WTC11 (cell line): ENCODE results near the gene NR4A3. TPM values are rescaled to one million over a fixed set of nuclear protein-coding genes. Genes with fewer than 3 reads are reported as not detected.

ENCODE experiments used
- ATAC-seq: fragments of 200-7000 bp; cut with Tn5 transposase; 2 replicates; pipeline ENCODE4 v1.10.0; 2021; ENCODE audit warnings: mild to moderate bottlenecking, moderate library complexity
- CTCF ChIA-PET: fragments of 300-600 bp; sonication (Branson Sonifier 250); formaldehyde crosslinking; loops from one replicate; lab custom pipeline; 2021; ENCODE audit warnings: antibody characterized with exemption; lab: Charles Lee
- POLR2A ChIA-PET: fragments of 350-600 bp; sonication (Branson Sonifier 250); formaldehyde crosslinking; loops from one replicate; lab custom pipeline; 2021; ENCODE audit warnings: antibody characterized with exemption; lab: Charles Lee
- DNase-seq: peaks from one replicate; pipeline ENCODE4 v3.0.0; 2021; ENCODE audit warnings: low spot score
- H3K27ac Mint-ChIP-seq: 2 replicates; pipeline ENCODE4 v1.8.0; 2021; ENCODE audit warnings: mixed read lengths
- H3K27me3 Mint-ChIP-seq: 2 replicates; pipeline ENCODE4 v1.8.0; 2021; ENCODE audit warnings: low read depth, mild to moderate bottlenecking, moderate library complexity, mixed read lengths
- H3K36me3 Mint-ChIP-seq: 2 replicates; pipeline ENCODE4 v1.8.0; 2021; ENCODE audit warnings: mixed read lengths
- H3K4me1 Mint-ChIP-seq: 2 replicates; pipeline ENCODE4 v1.8.0; 2022; ENCODE audit warnings: mixed read lengths
- H3K4me3 Mint-ChIP-seq: 2 replicates; pipeline ENCODE4 v1.8.0; 2021; ENCODE audit warnings: mild to moderate bottlenecking, moderate library complexity, mixed read lengths
- H3K9me3 Mint-ChIP-seq: 2 replicates; pipeline ENCODE4 v1.8.0; 2021; ENCODE audit warnings: mixed read lengths
- ARID4B ChIP-seq: sonication (generic); formaldehyde crosslinking; IDR thresholded peaks from 2 replicates; pipeline ENCODE4 v1.8.0; 2023; ENCODE audit warnings: missing genetic modification reagents, mild to moderate bottlenecking, borderline replicate concordance
- ATF1 ChIP-seq: sonication (generic); formaldehyde crosslinking; IDR thresholded peaks from 2 replicates; pipeline ENCODE4 v1.8.1; 2023; ENCODE audit warnings: mild to moderate bottlenecking, moderate library complexity, missing genetic modification reagents
- ATF2 ChIP-seq: sonication (generic); formaldehyde crosslinking; IDR thresholded peaks from 2 replicates; pipeline ENCODE4 v1.8.1; 2022; ENCODE audit warnings: low read depth, missing genetic modification reagents, borderline replicate concordance
- ESRRA ChIP-seq: sonication (generic); formaldehyde crosslinking; IDR thresholded peaks from 2 replicates; pipeline ENCODE4 v1.8.1; 2022; ENCODE audit warnings: mild to moderate bottlenecking, missing genetic modification reagents, borderline replicate concordance
- GABPB1 ChIP-seq: sonication (generic); formaldehyde crosslinking; IDR thresholded peaks from 2 replicates; pipeline ENCODE4 v1.8.1; 2023; ENCODE audit warnings: mild to moderate bottlenecking, missing genetic modification reagents
- GRHL2 ChIP-seq: fragments of 250-450 bp; sonication (Bioruptor Pico); IDR thresholded peaks from 2 replicates; pipeline ENCODE4 v1.8.0; 2022; ENCODE audit warnings: mild to moderate bottlenecking, moderate library complexity; ENCODE audit not compliant: insufficient replicate concordance, severe bottlenecking
- HMGA2 ChIP-seq: fragments of 250-450 bp; sonication (Bioruptor Pico); IDR thresholded peaks from 2 replicates; pipeline ENCODE4 v1.4.0; 2021; ENCODE audit warnings: mild to moderate bottlenecking, moderate library complexity
- HMGXB4 ChIP-seq: sonication (generic); formaldehyde crosslinking; IDR thresholded peaks from 2 replicates; pipeline ENCODE4 v1.8.1; 2023; ENCODE audit warnings: mild to moderate bottlenecking, moderate library complexity, missing genetic modification reagents
- KAT7 ChIP-seq: sonication (generic); formaldehyde crosslinking; IDR thresholded peaks from 2 replicates; pipeline ENCODE4 v1.8.1; 2023; ENCODE audit warnings: missing genetic modification reagents, mild to moderate bottlenecking, borderline replicate concordance
- MLX ChIP-seq: sonication (generic); formaldehyde crosslinking; IDR thresholded peaks from 2 replicates; pipeline ENCODE4 v1.8.1; 2023; ENCODE audit warnings: mild to moderate bottlenecking, missing genetic modification reagents, moderate library complexity
- MXD4 ChIP-seq: fragments of 250-450 bp; sonication (Bioruptor Pico); IDR thresholded peaks from 2 replicates; pipeline ENCODE4 v1.8.0; 2021; ENCODE audit warnings: mild to moderate bottlenecking, moderate library complexity, borderline replicate concordance
- NFATC4 ChIP-seq: fragments of 250-450 bp; sonication (Bioruptor Pico); IDR thresholded peaks from 2 replicates; pipeline ENCODE4 v1.9.0; 2021; ENCODE audit warnings: mild to moderate bottlenecking
- NFYB ChIP-seq: sonication (generic); formaldehyde crosslinking; conservative IDR thresholded peaks from 2 replicates; pipeline ENCODE4 v1.8.0; 2022; ENCODE audit warnings: low read depth, missing genetic modification reagents
- RELA ChIP-seq: sonication (generic); formaldehyde crosslinking; IDR thresholded peaks from 2 replicates; pipeline ENCODE4 v1.8.1; 2022; ENCODE audit warnings: missing genetic modification reagents, mild to moderate bottlenecking, borderline replicate concordance
- SOX15 ChIP-seq: fragments of 250-450 bp; sonication (Bioruptor Pico); IDR thresholded peaks from 2 replicates; pipeline ENCODE4 v1.9.0; 2021; ENCODE audit warnings: mild to moderate bottlenecking
- TEAD4 ChIP-seq: sonication (generic); formaldehyde crosslinking; IDR thresholded peaks from 2 replicates; pipeline ENCODE4 v1.8.0; 2022; ENCODE audit warnings: mild to moderate bottlenecking, missing genetic modification reagents
- ZNF232 ChIP-seq: sonication (generic); formaldehyde crosslinking; IDR thresholded peaks from 2 replicates; pipeline ENCODE4 v1.8.0; 2022; ENCODE audit warnings: mild to moderate bottlenecking, missing genetic modification reagents
- ZNF671 ChIP-seq: fragments of 250-450 bp; sonication (Bioruptor Pico); IDR thresholded peaks from 2 replicates; pipeline ENCODE4 v1.8.0; 2021; ENCODE audit warnings: mild to moderate bottlenecking
- total RNA-seq: library from RNA; stranded (reverse); gene quantifications from 3 replicates; pipeline ENCODE4 v1.2.3, GENCODE V29; 2021
- TF ChIP-seq, protein P1 (sequence below): sonication (generic); formaldehyde crosslinking; IDR thresholded peaks from 2 replicates; pipeline ENCODE4 v1.8.0; 2022; ENCODE audit warnings: mild to moderate bottlenecking, missing genetic modification reagents

NR4A3 gene
- total RNA-seq, 1 experiment from 2014 or later, result 0.57 TPM

- ATAC-seq (no peak), DNase-seq (no peak)
- TF ChIP-seq HMGA2 (CRISPR knock-in tag), result no peak
- TF ChIP-seq ZNF232 (CRISPR knock-in tag), result no peak
- no peak for TF ChIP-seq ATF1 (CRISPR knock-in tag)
- TF ChIP-seq ARID4B (CRISPR knock-in tag), result no peak
- TF ChIP-seq ZNF671 (CRISPR knock-in tag), result no peak
- no peak for TF ChIP-seq NFATC4 (CRISPR knock-in tag)
- TF ChIP-seq, protein P1, sequence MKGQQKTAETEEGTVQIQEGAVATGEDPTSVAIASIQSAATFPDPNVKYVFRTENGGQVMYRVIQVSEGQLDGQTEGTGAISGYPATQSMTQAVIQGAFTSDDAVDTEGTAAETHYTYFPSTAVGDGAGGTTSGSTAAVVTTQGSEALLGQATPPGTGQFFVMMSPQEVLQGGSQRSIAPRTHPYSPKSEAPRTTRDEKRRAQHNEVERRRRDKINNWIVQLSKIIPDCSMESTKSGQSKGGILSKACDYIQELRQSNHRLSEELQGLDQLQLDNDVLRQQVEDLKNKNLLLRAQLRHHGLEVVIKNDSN (CRISPR knock-in tag), result no peak
- no peak for TF ChIP-seq GABPB1
- TF ChIP-seq RELA (CRISPR knock-in tag), result no peak
- no peak for TF ChIP-seq GRHL2
- TF ChIP-seq SOX15 (CRISPR knock-in tag), result no peak
- no peak for TF ChIP-seq ESRRA (CRISPR knock-in tag)
- no peak for TF ChIP-seq ATF2 (CRISPR knock-in tag)
- TF ChIP-seq TEAD4 (CRISPR knock-in tag), result no peak
- TF ChIP-seq HMGXB4, result no peak
- no peak for TF ChIP-seq NFYB (CRISPR knock-in tag)
- TF ChIP-seq KAT7 (CRISPR knock-in tag), result no peak
- no peak for TF ChIP-seq MLX (CRISPR knock-in tag)
- no peak for TF ChIP-seq MXD4 (CRISPR knock-in tag)
- no peaks in the 10 kb centered on the region for H3K36me3 Mint-ChIP-seq
- H3K9me3 Mint-ChIP-seq, result no peaks in the 10 kb centered on the region
- peaks cover 53% of the 10 kb centered on the region for H3K4me1 Mint-ChIP-seq
- H3K27me3 Mint-ChIP-seq, result peaks cover 36% of the 10 kb centered on the region
- peak overlapping the region; percentile 53 for H3K27ac Mint-ChIP-seq
- peak overlapping the region; percentile 73 for H3K4me3 Mint-ChIP-seq
- ChIA-PET CTCF (interaction anchor here (1.5 to 1.9 kb wide), 2 partner anchors 506 to 519 kb away, joined by 3 to 4 read pairs; no protein-coding TSS in a partner anchor), POLR2A (no interaction called here)
Observed at GRCh38 chr9:99818500-99818899, 3.2 kb upstream of the NR4A3 start.
